ENCODE measurements around the gene GEN1.
A peak's percentile ranks its signal among the peaks of the same experiment; 100 is the strongest.

GEN1 gene

GRCh38 chr2:17827785-17828184 lies 73.8 kb downstream of the GEN1 start:
- no peak for DNase-seq

DNA sequence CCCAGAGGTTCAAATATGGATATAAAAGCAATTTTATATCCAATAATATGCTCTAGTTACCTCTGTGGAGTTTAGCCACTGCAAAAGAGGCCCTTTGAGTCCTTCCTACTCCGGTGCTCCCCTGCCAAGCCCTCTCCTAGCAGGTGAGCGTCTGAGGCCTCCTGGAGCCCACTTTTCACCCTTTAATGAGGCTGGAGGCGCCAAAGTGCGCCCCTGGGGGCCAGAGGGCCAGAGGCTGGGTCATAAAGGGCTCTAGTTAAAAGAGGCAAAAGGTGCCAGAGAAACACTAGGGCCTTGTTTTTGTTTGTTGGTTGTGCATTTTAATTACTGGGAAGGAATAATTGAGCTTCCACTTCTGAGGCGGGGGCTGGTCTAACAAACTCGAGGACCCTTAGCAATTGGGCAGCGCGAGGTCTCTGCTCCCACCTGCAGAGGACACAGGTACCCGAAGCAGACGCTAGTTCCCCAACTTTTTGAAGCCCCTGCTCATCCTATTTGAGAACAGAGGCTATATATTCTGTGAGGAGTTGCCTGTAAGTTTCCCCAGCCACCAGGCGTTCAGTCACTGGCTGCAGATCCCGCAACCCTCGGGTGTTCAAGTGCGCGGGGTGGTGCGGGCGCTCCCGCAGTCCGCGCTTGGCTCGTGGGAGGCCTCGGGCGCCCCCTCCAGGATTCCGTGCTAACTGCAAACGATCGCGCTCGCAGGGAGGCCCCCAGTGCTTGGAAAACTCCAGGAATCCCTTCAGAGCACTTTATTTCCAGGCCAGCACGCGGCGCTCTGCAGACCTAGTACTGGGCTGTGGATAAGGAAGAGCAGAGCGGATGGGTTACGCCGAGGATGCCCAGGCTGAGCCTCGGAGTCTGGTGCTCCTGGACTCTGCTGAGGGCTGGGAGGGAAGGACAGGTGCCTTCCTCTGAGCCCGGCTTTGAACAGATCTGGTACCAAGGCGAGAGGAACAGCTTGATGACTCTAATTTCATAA lies 76.4 kb downstream of the GEN1 start:
- DNase-seq = peak; percentile 79

GRCh38 chr2:17835516-17835915 lies 81.6 kb downstream of the GEN1 start:
- no peak for DNase-seq

Data from stimulated activated CD8-positive, alpha-beta memory T cell treated with anti-CD3 and anti-CD28 coated beads, Interleukin-4, amount 100 ng/mL, for 48 hours (primary cell).